ENCODE measurements around the gene COX18. TPM values are rescaled to one million over a fixed set of nuclear protein-coding genes. Genes with fewer than 3 reads are reported as not detected.

COX18 gene
- total RNA-seq, 1 experiment from 2014 or later, result 20.5 TPM

DNA sequence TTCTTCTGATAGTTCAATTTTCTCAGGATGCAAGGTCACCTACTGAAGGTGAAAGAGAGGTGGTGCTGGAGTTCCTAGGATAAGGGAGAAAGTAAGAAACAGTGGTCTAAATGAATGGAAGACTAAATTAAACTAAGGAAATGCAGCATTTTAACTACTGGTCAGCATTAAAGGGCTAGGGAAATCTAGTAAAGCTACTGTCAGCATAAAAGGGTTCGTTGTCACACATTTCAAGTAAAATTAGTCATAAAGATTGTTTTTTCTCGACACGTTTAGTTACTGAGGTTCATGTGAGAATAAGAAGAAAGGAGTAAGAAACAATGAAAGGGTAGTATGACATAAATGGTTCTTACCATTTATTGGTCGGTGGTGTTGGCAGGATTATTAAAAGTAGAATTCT is 40.0 kb upstream of the COX18 start:
- no peak overlapping the region for H3K27ac ChIP-seq (ENCODE audit: insufficient read length, low read depth, low read length)

More for the DNA sequence above, 40.0 kb upstream of the COX18 start:
- Mint-ChIP-seq H3K4me3 (no peak overlapping the region), H3K4me1 (peaks cover 9 to 15% of the 10 kb centered on the region in 2 experiments), H3K27ac (no peak overlapping the region), H3K27me3 (ENCODE audit: low read depth) (no peaks in the 10 kb centered on the region; the same call in 1 of the 2 replicates), H3K36me3 (ENCODE audit: insufficient read depth in 1 of 3, low read depth in 3 of 3) (peaks cover 2 to 26% (median 25%) of the 10 kb centered on the region in 3 experiments; a peak in 5 of 7 replicates), H3K9me3 (no peaks in the 10 kb centered on the region)
- Histone ChIP-seq H2BK120ac (ENCODE audit: low read depth, low read length, poor library complexity, severe bottlenecking) (no peak overlapping the region), H4K8ac (replicated peaks; ENCODE audit: insufficient read length, low read depth, low read length) (no peak overlapping the region), H3K79me2 (ENCODE audit: insufficient read depth, low read length) (no peaks in the 10 kb centered on the region), H3K23me2 (ENCODE audit: insufficient read length, low read depth, low read length, poor library complexity, severe bottlenecking) (no peaks in the 10 kb centered on the region), H3K4me1 (ENCODE audit: insufficient read depth, low read length) (no peaks in the 10 kb centered on the region), H3K4ac (ENCODE audit: low read depth, low read length) (no peak overlapping the region), H2BK20ac (ENCODE audit: low read depth, low read length, poor library complexity, severe bottlenecking) (no peak overlapping the region), H4K20me1 (ENCODE audit: control insufficient read depth, insufficient read depth, insufficient read length) (no peaks in the 10 kb centered on the region), H3T11ph (ENCODE audit: low read length) (no peak overlapping the region), H3K23ac (ENCODE audit: insufficient read length, low read depth, low read length) (no peak overlapping the region), H3K14ac (ENCODE audit: insufficient read depth, low read length) (no peak overlapping the region), H3K18ac (ENCODE audit: insufficient read length, low read depth, low read length) (no peak overlapping the region), H3K79me1 (ENCODE audit: insufficient read depth, low read depth, low read length, poor library complexity, severe bottlenecking) (no peaks in the 10 kb centered on the region), H3K27me3 (ENCODE audit: insufficient read depth, low read length) (no peaks in the 10 kb centered on the region), H4K91ac (ENCODE audit: insufficient read length, low read depth, low read length) (no peak overlapping the region), H3K9ac (ENCODE audit: extremely low read depth, insufficient read length, low read length) (no peak overlapping the region), H2BK12ac (ENCODE audit: insufficient read length, low read depth, low read length) (no peak overlapping the region), H3K4me2 (ENCODE audit: insufficient read depth, insufficient read length, low read length) (no peak overlapping the region), H2AFZ (ENCODE audit: low read length) (no peak overlapping the region), H2AK5ac (ENCODE audit: insufficient read length, low read length) (no peak overlapping the region), H3K56ac (ENCODE audit: insufficient read length, low read depth, low read length) (no peak overlapping the region), H4K5ac (ENCODE audit: insufficient read length, low read depth, low read length) (no peak overlapping the region), H3K9me3 (ENCODE audit: control insufficient read depth, low read depth, low read length) (no peaks in the 10 kb centered on the region), H2BK15ac (ENCODE audit: low read depth, low read length) (no peak overlapping the region), H2BK5ac (ENCODE audit: insufficient read length, low read length) (no peak overlapping the region)
- TF ChIP-seq, protein P1, sequence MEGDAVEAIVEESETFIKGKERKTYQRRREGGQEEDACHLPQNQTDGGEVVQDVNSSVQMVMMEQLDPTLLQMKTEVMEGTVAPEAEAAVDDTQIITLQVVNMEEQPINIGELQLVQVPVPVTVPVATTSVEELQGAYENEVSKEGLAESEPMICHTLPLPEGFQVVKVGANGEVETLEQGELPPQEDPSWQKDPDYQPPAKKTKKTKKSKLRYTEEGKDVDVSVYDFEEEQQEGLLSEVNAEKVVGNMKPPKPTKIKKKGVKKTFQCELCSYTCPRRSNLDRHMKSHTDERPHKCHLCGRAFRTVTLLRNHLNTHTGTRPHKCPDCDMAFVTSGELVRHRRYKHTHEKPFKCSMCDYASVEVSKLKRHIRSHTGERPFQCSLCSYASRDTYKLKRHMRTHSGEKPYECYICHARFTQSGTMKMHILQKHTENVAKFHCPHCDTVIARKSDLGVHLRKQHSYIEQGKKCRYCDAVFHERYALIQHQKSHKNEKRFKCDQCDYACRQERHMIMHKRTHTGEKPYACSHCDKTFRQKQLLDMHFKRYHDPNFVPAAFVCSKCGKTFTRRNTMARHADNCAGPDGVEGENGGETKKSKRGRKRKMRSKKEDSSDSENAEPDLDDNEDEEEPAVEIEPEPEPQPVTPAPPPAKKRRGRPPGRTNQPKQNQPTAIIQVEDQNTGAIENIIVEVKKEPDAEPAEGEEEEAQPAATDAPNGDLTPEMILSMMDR (conservative IDR thresholded peaks at IDR 0.05), result no peak
- DNase-seq, result no peak
- no CpG with 5 or more reads among the region's 4 CpGs for WGBS (ENCODE audit: extremely low coverage, insufficient read length, low lambda C conversion rate)
